ENCODE data around the gene PAXX. TPM values are rescaled to one million over a fixed set of nuclear protein-coding genes. Genes with fewer than 3 reads are reported as not detected.
A peak's percentile ranks its signal among the peaks of the same experiment; 100 is the strongest.

PAXX gene
- total RNA-seq, 1 donor from 2014 or later, result 84.9 TPM

DNA sequence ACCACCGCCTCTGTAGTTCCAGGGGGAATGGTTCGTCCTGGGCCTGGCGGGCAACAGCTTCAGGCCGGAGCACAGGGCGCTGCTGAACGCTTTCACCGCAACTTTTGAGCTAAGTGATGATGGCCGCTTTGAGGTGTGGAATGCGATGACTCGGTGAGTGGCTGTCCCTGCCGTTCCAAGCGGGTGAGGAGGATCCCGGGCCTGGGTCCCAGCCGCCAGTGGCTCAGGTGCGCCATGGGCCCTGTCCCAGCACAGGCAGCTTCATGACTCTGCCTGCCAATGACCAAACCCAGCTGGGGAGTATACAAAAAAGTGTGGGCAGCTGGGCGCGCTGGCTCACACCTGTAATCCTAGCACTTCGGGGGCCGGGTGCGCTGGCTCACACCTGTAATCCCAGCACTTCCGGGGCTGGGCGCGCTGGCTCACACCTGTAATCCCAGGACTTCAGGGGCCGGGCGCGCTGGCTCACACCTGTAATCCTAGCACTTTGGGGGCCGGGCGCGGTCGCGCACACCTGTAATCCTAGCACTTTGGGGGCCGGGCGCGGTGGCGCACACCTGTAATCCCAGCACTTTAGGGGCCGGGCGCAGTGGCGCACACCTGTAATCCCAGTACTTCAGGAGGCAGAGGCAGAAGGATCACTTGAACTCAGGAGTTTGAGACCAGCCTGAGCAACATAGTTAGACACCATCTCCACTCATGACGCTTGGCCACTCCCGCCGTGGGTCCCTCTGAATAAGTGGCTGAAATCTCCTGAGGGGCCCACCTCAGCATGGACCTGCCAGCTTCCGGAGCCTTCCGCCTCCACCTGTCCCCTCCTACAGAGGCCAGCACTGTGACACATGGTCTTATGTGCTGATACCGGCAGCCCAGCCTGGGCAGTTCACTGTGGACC is 39.1 kb upstream of the PAXX start:
- no peak for DNase-seq (ENCODE audit: low read depth, low spot score)
- Mint-ChIP-seq H3K4me1 (peaks cover 2% of the 10 kb centered on the region), H3K9me3 (peaks cover 7% of the 10 kb centered on the region), H3K27ac (ENCODE audit: unreplicated experiment) (no peak overlapping the region), H3K4me3 (peak overlapping the region; percentile 38), H3K36me3 (ENCODE audit: low read depth) (no peaks in the 10 kb centered on the region), H3K27me3 (ENCODE audit: low read depth) (no peaks in the 10 kb centered on the region)
- TF ChIP-seq, protein P1, sequence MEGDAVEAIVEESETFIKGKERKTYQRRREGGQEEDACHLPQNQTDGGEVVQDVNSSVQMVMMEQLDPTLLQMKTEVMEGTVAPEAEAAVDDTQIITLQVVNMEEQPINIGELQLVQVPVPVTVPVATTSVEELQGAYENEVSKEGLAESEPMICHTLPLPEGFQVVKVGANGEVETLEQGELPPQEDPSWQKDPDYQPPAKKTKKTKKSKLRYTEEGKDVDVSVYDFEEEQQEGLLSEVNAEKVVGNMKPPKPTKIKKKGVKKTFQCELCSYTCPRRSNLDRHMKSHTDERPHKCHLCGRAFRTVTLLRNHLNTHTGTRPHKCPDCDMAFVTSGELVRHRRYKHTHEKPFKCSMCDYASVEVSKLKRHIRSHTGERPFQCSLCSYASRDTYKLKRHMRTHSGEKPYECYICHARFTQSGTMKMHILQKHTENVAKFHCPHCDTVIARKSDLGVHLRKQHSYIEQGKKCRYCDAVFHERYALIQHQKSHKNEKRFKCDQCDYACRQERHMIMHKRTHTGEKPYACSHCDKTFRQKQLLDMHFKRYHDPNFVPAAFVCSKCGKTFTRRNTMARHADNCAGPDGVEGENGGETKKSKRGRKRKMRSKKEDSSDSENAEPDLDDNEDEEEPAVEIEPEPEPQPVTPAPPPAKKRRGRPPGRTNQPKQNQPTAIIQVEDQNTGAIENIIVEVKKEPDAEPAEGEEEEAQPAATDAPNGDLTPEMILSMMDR (conservative IDR thresholded peaks at IDR 0.05), result no peak

- no peaks in the 10 kb centered on the region for H3K4me1 Mint-ChIP-seq
- H3K27ac Mint-ChIP-seq (ENCODE audit: unreplicated experiment), result no peak overlapping the region
- peaks cover 7% of the 10 kb centered on the region for H3K9me3 Mint-ChIP-seq
- no peaks in the 10 kb centered on the region for H3K27me3 Mint-ChIP-seq (ENCODE audit: low read depth)
- no peak for DNase-seq (ENCODE audit: low read depth, low spot score)
- no peaks in the 10 kb centered on the region for H3K36me3 Mint-ChIP-seq (ENCODE audit: low read depth)
- no peak overlapping the region for H3K4me3 Mint-ChIP-seq
- TF ChIP-seq, protein P1 (conservative IDR thresholded peaks at IDR 0.05), result no peak
These were observed 38.4 kb upstream of the PAXX start for GRCh38 chr9:136953771-136954269.

DNA sequence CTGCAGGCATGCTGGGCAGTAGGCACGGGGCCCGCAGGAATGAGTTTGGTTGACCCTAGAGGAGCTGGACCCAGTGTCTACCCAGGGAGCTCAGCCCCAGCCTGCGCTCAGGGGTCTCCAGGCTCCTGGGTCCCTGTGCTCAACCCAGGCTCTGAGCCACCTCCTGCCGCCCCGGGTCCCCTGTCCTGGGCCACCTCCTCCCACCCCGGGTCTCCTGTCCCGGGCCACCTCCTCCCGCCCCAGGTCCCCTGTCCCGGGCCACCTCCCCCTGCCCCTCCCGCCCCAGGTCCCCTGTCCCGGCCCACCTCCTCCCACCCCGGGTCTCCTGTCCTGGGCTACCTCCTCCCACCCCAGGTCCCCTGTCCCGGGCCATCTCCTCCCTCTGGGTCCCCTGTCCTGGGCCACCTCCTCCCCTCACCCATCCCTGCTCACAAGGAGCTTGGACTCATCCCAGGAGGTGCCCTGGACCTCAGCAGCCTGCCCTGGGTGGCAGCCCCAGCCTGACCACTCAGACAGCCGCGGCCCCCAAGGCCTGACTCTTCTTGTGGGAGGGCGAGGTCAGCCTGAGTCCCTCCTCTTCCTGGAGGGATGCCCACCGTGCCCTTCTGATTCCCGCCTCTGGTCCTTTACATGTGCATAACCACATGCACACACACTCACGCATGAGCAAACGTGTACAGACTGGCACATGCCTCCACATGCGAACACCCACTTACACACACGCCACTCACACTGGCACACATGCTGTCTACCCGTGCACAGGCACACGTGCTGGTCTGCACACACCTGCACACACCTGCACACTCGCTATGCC is 37.7 kb upstream of the PAXX start:
- no peak overlapping the region for H3K4me3 Mint-ChIP-seq
- H3K4me1 Mint-ChIP-seq, result no peaks in the 10 kb centered on the region
- H3K27me3 Mint-ChIP-seq (ENCODE audit: low read depth), result no peaks in the 10 kb centered on the region
- no peaks in the 10 kb centered on the region for H3K36me3 Mint-ChIP-seq (ENCODE audit: low read depth)
- H3K9me3 Mint-ChIP-seq, result peaks cover 7% of the 10 kb centered on the region
- no peak overlapping the region for H3K27ac Mint-ChIP-seq (ENCODE audit: unreplicated experiment)
- DNase-seq (ENCODE audit: low read depth, low spot score), result no peak
- TF ChIP-seq, protein P1 (conservative IDR thresholded peaks at IDR 0.05), result no peak

GRCh38 chr9:136955202-136955942 is 36.9 kb upstream of the PAXX start:
- Mint-ChIP-seq H3K27me3 (ENCODE audit: low read depth) (no peaks in the 10 kb centered on the region), H3K4me3 (no peak overlapping the region), H3K9me3 (peaks cover 7% of the 10 kb centered on the region), H3K36me3 (ENCODE audit: low read depth) (no peaks in the 10 kb centered on the region), H3K27ac (ENCODE audit: unreplicated experiment) (no peak overlapping the region), H3K4me1 (no peaks in the 10 kb centered on the region)
- no peak for DNase-seq (ENCODE audit: low read depth, low spot score)
- TF ChIP-seq, protein P1 (conservative IDR thresholded peaks at IDR 0.05), result no peak

- Mint-ChIP-seq H3K4me1 (no peaks in the 10 kb centered on the region), H3K27me3 (ENCODE audit: low read depth) (no peaks in the 10 kb centered on the region), H3K36me3 (ENCODE audit: low read depth) (no peaks in the 10 kb centered on the region), H3K9me3 (peaks cover 7% of the 10 kb centered on the region), H3K4me3 (no peak overlapping the region), H3K27ac (ENCODE audit: unreplicated experiment) (no peak overlapping the region)
- no peak for DNase-seq (ENCODE audit: low read depth, low spot score)
- TF ChIP-seq, protein P1 (conservative IDR thresholded peaks at IDR 0.05), result no peak
These were observed 36.3 kb upstream of the PAXX start for GRCh38 chr9:136955943-136956335.

Data from neural crest cell (in vitro differentiated cells).